HG02870 (cell line): ENCODE data around the gene MAP1A.
A peak's percentile ranks its signal among the peaks of the same experiment; 100 is the strongest.

ENCODE experiments used
- ATAC-seq: cut with Tn5 transposase; IDR thresholded peaks from one replicate; pipeline ENCODE4 v1.9.1; 2021; ENCODE audit warnings: mild to moderate bottlenecking, moderate library complexity; ENCODE audit not compliant: unreplicated experiment

MAP1A gene

GRCh38 chr15:43510200-43511011 lies 7.0 kb upstream of the MAP1A start:
- peak; percentile 97 for ATAC-seq

GRCh38 chr15:43511012-43511885 lies 6.2 kb upstream of the MAP1A start:
- no peak for ATAC-seq

- ATAC-seq: no peak
These were observed 3.9 kb upstream of the MAP1A start for GRCh38 chr15:43513550-43513949.

- ATAC-seq: no peak
These were observed 3.0 kb upstream of the MAP1A start for GRCh38 chr15:43514241-43515057.

- ATAC-seq: no peak
These were observed 1.7 kb upstream of the MAP1A start for GRCh38 chr15:43515741-43516140.

- no peak for ATAC-seq
These were observed 1.2 kb upstream of the MAP1A start for GRCh38 chr15:43516185-43516584.

- no peak for ATAC-seq
These were observed 531 bp upstream of the MAP1A start for GRCh38 chr15:43516801-43517353.

GRCh38 chr15:43518197-43518761 lies 871 bp downstream of the MAP1A start:
- no peak for ATAC-seq

- no peak for ATAC-seq
These were observed 1.8 kb downstream of the MAP1A start for GRCh38 chr15:43519196-43519595.

- no peak for ATAC-seq
These were observed 2.7 kb downstream of the MAP1A start for GRCh38 chr15:43520138-43520537.

GRCh38 chr15:43521419-43521818 lies 4.0 kb downstream of the MAP1A start:
- no peak for ATAC-seq

GRCh38 chr15:43522247-43522646 lies 4.8 kb downstream of the MAP1A start:
- no peak for ATAC-seq

- no peak for ATAC-seq
These were observed 6.2 kb downstream of the MAP1A start for GRCh38 chr15:43523646-43524045.

- no peak for ATAC-seq
These were observed 6.9 kb downstream of the MAP1A start for GRCh38 chr15:43524254-43524845.

- ATAC-seq: no peak
These were observed 7.7 kb downstream of the MAP1A start for GRCh38 chr15:43525131-43525530.

GRCh38 chr15:43526261-43526930 lies 9.0 kb downstream of the MAP1A start:
- ATAC-seq: no peak

- no peak for ATAC-seq
These were observed 9.8 kb downstream of the MAP1A start for GRCh38 chr15:43527016-43527801.

GRCh38 chr15:43527802-43528541 lies 10.6 kb downstream of the MAP1A start:
- ATAC-seq: no peak
